SIG-M5 treated with dmso at 0.1 percent for 504 hours (cell line): ENCODE results near the gene LSG1.
A peak's percentile ranks its signal among the peaks of the same experiment; 100 is the strongest.

Experiments used
- DNase-seq: peaks from one replicate; lab custom pipeline; 2025; ENCODE audit not compliant: unreplicated experiment; lab: John Stamatoyannopoulos, UW

LSG1 gene

GRCh38 chr3:194687638-194688199 is 15.7 kb upstream of the LSG1 start:
- DNase-seq, result peak; percentile 69

DNA sequence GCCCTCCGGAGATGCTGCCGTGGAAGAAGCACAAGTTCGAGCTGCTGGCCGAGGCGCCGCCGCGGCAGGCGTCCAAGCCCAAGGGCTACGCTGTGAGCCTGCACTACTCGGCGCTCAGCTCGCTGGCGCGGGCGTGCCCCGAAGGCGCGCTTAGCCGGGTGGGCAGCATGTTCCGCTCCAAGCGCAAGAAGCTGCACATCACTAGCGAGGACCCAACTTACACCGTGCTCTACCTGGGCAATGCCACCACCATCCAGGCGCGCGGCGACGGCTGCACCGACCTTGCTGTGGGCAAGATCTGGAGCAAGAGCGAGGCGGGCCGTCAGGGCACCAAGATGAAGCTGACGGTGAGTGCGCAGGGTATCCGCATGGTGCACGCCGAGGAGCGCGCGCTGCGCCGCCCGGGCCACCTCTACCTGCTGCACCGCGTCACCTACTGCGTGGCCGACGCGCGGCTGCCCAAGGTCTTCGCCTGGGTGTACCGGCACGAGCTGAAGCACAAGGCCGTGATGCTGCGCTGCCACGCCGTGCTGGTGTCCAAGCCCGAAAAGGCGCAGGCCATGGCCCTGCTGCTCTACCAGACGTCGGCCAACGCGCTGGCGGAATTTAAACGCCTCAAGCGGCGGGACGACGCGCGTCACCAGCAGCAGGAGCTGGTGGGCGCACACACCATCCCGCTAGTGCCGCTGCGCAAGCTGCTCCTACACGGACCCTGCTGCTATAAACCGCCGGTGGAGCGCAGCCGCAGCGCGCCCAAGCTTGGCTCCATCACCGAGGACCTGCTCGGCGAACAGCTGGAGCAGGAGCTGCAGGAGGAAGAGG is 15.0 kb upstream of the LSG1 start:
- no peak for DNase-seq

GRCh38 chr3:194686414-194686815 is 14.4 kb upstream of the LSG1 start:
- DNase-seq, result no peak

- DNase-seq, result peak; percentile 92
Observed at GRCh38 chr3:194685718-194686413, 13.9 kb upstream of the LSG1 start, which contains the start of gene FAM43A. FAM43A (plus strand) TSS chr3:194685883; CDS start chr3:194686827, 944 bp downstream.

DNA sequence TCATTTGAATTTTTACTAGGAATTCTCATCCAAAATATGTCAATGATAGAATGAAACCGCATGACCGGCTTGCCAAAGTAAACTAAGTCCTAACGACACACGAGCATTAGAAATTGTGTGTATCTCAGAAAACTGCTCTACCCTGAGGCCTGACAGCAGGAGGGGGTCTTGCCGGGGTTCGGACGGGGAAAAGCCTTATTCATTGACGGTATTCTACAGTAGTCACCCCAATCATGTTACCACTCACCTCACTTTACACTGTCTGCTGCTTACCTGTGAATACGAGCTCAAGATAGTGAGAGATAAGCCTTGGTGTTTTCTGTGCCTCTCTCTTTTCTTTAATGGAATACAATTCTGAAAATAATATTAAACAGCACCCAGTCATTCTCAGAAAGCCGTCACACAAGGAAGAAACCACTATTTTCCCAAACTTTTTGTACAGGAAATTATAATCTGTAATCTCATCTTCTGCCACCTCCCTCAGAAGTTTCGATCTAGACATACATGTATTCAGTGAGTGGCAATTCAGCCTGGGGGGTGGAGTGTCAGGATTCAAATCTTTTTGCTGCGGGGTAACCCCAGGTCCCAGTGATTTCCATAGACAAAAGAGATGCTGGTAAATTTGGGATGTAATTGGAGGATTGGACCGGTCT is 13.2 kb upstream of the LSG1 start:
- DNase-seq, result no peak

DNA sequence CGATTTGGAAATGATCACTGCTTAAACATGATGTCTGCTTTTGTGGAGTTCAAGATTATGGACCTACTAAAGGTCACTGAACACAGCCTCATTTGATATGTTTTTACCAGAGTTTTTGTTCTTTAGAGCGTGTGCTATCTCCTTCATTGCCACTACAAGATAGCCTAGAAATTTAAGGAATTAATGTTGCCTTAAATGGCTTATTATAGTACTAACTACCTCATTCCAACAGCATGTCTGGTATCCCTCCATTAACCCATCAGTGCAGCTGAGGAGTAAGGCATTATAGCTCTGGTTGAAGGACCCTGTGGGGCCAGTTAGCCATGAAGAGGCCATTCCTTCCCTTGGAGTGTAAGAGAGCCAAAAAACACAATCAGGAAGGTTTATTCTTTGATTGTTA is 11.4 kb upstream of the LSG1 start:
- DNase-seq, result no peak

DNA sequence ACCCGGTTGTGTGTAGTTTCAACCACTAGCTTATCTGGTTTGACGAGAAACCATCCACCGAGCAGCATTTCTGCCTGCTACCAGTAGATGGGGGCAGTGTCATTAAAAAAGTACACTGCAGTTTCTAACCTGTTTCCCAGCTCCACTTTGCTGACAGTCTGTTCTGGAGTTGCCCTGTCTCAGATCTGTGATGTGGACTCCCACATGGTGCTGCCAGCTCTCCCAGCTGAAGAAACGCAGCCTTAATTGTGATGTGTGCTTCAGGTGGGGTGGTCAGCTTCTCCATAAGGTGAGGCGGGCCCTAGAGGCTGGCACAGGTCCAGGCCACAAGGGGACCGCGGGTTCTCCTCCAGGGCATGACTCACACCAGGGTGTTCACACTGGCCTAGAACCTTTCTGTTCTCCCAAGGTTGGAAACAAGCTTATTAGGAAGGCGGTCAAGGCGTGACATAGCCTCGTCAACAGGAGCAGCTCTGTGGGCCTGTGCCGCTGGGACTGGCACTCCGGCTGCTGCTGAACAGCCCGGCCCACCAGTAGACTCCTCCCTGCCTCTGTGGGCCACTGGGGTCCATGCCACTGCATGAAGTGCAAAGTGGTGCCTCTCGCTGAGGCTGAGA is 10.8 kb upstream of the LSG1 start:
- peak; percentile 92 for DNase-seq

DNA sequence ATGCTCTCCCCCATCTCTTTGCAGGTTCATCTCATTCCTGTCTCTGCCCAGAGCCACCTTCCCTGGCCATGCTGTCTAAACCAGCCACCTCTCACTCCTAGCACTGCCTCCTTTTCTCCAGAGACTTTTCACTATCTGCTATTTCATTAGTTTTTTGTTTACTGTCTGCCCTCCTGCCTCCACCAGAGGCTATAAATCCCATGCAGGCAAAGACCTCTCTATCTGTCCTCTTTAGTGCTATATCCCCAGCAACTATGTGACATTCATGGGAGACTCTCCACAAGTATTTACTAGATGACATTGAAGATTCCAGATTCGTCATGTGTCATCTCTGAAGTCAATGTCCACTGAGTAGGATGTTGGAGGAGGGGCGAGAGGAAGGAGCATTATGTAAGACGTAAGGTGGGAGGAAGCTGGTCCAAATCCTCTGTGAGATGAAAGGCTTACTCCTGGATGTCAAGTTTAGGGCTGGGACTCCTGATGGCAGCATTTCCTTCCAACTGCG is 10.2 kb upstream of the LSG1 start:
- DNase-seq, result no peak

DNA sequence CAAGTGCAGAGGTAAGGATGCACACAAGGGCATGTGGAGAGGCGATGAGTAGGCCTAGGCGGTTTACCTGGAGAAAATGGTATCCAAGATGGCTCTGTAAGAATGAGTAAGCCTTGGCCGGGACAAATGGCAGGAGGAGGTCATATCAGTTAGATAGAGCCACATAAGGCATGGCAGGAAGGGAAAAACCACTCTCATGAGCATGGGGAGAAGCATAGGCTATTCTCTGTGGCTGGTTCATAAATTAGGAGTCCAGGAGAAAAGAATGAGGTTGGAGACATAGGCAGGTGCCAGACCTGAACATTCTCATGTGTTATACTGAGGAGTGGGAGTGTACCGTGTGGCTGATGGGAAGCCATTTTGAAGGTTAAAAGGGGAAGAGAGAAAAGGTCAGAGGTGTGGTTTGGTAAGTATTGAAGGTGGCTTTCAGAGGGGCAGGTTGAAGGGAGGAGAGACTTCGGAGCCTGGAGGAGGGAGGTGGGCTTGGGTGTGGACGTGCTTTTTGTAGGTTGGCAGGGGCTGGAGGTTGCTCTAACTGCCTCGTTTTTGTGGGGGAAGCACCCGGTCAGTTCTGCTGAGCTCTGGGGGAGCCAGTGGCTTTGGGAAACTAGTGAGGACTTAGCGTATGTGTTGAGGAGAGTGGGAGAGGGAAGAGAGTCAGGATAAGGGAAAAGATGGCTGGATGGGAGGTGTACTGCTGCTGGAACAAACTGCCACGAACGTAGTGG is 9.1 kb upstream of the LSG1 start:
- DNase-seq, result no peak

DNA sequence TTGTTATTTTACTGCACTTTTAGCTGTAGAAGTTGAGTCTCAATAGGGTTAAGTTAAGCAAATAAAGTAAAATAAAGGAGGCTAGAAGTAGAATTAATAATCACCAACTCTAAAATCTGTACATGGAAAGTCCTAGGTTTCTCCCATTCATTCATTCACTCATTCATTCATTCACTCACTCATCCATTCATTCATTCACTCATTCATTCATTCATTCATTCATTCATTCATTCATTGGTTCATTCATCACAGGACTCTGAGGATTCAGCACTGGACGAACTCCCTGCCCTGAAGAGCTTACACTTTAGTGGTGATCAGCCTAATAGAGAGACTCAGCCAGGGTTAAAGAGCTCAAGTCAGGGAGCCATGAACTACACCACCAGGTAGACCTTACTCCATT is 4.5 kb upstream of the LSG1 start:
- DNase-seq, result no peak

DNA sequence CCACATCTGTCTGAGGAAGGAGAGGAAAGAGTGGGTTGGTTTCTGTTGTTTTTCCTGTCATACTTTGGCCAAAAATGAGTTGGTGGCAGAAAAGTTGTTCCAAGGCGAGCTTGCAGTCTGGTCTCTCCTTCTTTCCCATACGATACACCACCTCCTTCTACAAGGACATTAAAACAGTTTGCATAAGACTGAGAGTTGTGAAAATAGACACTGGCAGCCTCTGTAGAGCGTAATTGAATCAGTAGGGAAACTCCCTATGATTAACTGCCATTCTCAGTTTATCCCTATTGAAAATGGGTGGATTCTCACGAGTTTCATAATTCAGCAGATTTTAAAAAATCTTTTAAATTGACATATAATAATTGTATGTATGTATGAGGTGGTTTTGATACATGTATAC is 3.7 kb upstream of the LSG1 start:
- no peak for DNase-seq

- DNase-seq, result no peak
Observed at GRCh38 chr3:194675081-194675640, 3.2 kb upstream of the LSG1 start.

DNA sequence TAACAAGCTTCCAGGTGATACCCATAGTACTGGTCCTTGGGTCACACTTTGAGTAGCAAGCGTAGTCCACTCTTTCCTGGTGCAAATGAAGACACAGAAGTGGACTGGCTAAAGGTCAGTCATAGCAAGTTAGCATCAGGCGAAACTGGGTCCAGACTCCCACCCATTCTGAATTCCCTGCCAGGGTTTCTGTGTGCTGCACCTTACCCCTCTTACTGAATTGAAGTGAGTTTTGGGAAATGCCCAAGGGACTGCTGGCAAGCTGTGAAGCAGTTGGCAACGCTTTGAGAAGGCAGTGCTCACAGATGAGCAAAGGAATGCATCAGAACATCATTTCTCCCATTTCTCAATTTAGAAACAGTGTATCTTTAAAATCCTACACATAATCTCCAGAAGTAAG is 1.8 kb upstream of the LSG1 start:
- no peak for DNase-seq

- no peak for DNase-seq
Observed at GRCh38 chr3:194672876-194673275, 885 bp upstream of the LSG1 start.

DNA sequence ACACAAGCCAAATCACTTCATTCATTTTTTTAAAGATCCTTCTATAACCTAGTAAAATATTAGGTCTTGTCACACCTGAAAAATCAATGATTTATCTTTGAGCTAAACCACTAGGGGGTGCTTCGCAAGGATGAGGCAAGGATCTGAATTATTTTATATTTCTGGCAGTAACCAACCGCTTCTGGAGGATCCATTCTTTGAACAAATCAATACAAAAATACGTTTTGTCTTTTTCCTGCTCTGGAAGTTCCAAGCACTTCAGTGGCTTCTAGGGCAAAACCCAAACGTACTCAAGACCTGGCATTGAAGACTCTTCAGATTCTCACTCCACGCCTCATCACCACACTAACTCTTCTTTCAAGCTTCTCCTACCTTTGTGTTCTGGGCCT is 486 bp downstream of the LSG1 start:
- peak; percentile 49 for DNase-seq

GRCh38 chr3:194667363-194667762 is 4.6 kb downstream of the LSG1 start:
- DNase-seq, result no peak

- DNase-seq, result no peak
Observed at GRCh38 chr3:194664857-194665256, 7.1 kb downstream of the LSG1 start.

DNA sequence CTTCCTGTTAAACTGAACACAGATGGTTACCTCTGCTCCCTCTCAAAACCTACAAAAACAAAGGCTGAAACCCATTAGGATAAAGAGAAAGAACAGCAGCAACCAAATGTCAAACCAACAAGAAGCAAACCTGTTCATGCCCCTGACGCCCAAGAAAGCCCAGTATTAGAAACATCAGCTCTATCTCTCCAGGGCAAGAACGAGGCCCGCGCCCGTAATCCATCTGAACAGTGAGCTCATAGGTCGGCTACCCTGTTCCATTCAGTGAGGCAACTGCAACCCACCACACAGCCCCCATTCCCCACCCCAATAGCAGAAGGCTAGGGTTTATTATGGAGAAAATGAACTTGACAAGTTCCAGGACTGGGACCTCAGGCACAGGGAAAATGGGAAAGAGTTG is 10.0 kb downstream of the LSG1 start:
- no peak for DNase-seq

- no peak for DNase-seq
Observed at GRCh38 chr3:194661374-194661773, 10.6 kb downstream of the LSG1 start.

- no peak for DNase-seq
Observed at GRCh38 chr3:194659778-194660177, 12.2 kb downstream of the LSG1 start.
